CD4-positive, alpha-beta T cell treated with Interferon gamma for 1 hour (primary cell): ENCODE results near the gene MRGPRE.

ENCODE experiments used
- DNase-seq: peaks from one replicate; pipeline ENCODE4 v3.0.0-alpha.2; 2020

Gene MRGPRE

GRCh38 chr11:3207526-3208189, 24.6 kb downstream of the MRGPRE start:
- DNase-seq = no peak

- no peak for DNase-seq
Measured at GRCh38 chr11:3206922-3207204, 25.4 kb downstream of the MRGPRE start.

GRCh38 chr11:3206156-3206921, 25.9 kb downstream of the MRGPRE start:
- DNase-seq = no peak

GRCh38 chr11:3205261-3206155, 26.7 kb downstream of the MRGPRE start:
- DNase-seq = no peak

GRCh38 chr11:3204141-3205015, 27.8 kb downstream of the MRGPRE start:
- DNase-seq = no peak

- no peak for DNase-seq
Measured at GRCh38 chr11:3203221-3204043, 28.8 kb downstream of the MRGPRE start.

- DNase-seq = no peak
Measured at GRCh38 chr11:3202759-3203158, 29.5 kb downstream of the MRGPRE start.

GRCh38 chr11:3202305-3202704, 29.9 kb downstream of the MRGPRE start:
- DNase-seq = no peak

- DNase-seq = no peak
Measured at GRCh38 chr11:3201677-3202181, 30.5 kb downstream of the MRGPRE start.

GRCh38 chr11:3201112-3201581, 31.1 kb downstream of the MRGPRE start:
- no peak for DNase-seq

- no peak for DNase-seq
Measured at GRCh38 chr11:3200388-3201111, 31.7 kb downstream of the MRGPRE start.

GRCh38 chr11:3199537-3200295, 32.5 kb downstream of the MRGPRE start:
- no peak for DNase-seq

GRCh38 chr11:3198815-3199214, 33.4 kb downstream of the MRGPRE start:
- no peak for DNase-seq

- DNase-seq = no peak
Measured at GRCh38 chr11:3197878-3198528, 34.2 kb downstream of the MRGPRE start.

- no peak for DNase-seq
Measured at GRCh38 chr11:3197044-3197695, 35.0 kb downstream of the MRGPRE start.

- DNase-seq = no peak
Measured at GRCh38 chr11:3196161-3197043, 35.8 kb downstream of the MRGPRE start.

- DNase-seq = no peak
Measured at GRCh38 chr11:3195251-3196160, 36.7 kb downstream of the MRGPRE start.
